PFSK-1 (cell line): ENCODE measurements around the gene COL9A2.

Experiments used
- FOXP2 ChIP-seq: optimal IDR thresholded peaks from 2 replicates; pipeline ENCODE3; 2011; ENCODE audit warnings: borderline replicate concordance, control low read depth, inconsistent platforms; ENCODE audit not compliant: insufficient read depth; ENCODE audit errors: extremely low read length, extremely low read depth
- POLR2AphosphoS5 ChIP-seq: IDR thresholded peaks from 2 replicates; pipeline ENCODE4 v1.6.1; 2012; ENCODE audit warnings: low read depth, mild to moderate bottlenecking, control low read depth, low read length, moderate library complexity
- REST ChIP-seq, 2 experiments: IDR thresholded peaks; 2 replicates each; pipeline versions ENCODE4 v1.6.1 to v1.8.0; 2011 to 2012; ENCODE audit warnings: low read depth in 2 of 2, low read length in 2 of 2, control low read depth in 1 of 2, inconsistent platforms in 1 of 2, mild to moderate bottlenecking in 1 of 2, moderate library complexity in 1 of 2; ENCODE audit not compliant: insufficient read depth in 1 of 2
- SIN3A ChIP-seq: IDR thresholded peaks from 2 replicates; pipeline ENCODE4 v1.6.1; 2012; ENCODE audit warnings: mild to moderate bottlenecking, low read length, moderate library complexity, borderline replicate concordance; ENCODE audit not compliant: insufficient read depth
- TAF1 ChIP-seq: IDR thresholded peaks from 2 replicates; pipeline ENCODE4 v1.6.1; 2012; ENCODE audit warnings: low read length, control low read depth, borderline replicate concordance; ENCODE audit not compliant: insufficient read depth

Gene COL9A2

GRCh38 chr1:40310983-40311642 lies 6.0 kb downstream of the COL9A2 start:
- TF ChIP-seq SIN3A = no peak

GRCh38 chr1:40310129-40310461 lies 7.0 kb downstream of the COL9A2 start:
- TF ChIP-seq FOXP2 (no peak), POLR2AphosphoS5 (no peak), REST (IDR thresholded peaks at IDR 0.05; ENCODE audit: insufficient read depth in 1 of 2, low read depth in 2 of 2, low read length in 2 of 2) (no peak), SIN3A (no peak), TAF1 (no peak)

GRCh38 chr1:40309374-40310128 lies 7.5 kb downstream of the COL9A2 start:
- no peak for TF ChIP-seq FOXP2
- no peak for TF ChIP-seq SIN3A
- no peak for TF ChIP-seq REST (IDR thresholded peaks at IDR 0.05; ENCODE audit: insufficient read depth in 1 of 2, low read depth in 2 of 2, low read length in 2 of 2)
- TF ChIP-seq TAF1 = no peak

- TF ChIP-seq FOXP2 (no peak), TAF1 (no peak), POLR2AphosphoS5 (no peak), REST (IDR thresholded peaks at IDR 0.05; ENCODE audit: insufficient read depth in 1 of 2, low read depth in 2 of 2, low read length in 2 of 2) (no peak), SIN3A (no peak)
These were observed 8.9 kb downstream of the COL9A2 start for GRCh38 chr1:40308036-40308727.

GRCh38 chr1:40307186-40307585 lies 9.9 kb downstream of the COL9A2 start:
- TF ChIP-seq FOXP2 (no peak), TAF1 (no peak), REST (IDR thresholded peaks at IDR 0.05; ENCODE audit: insufficient read depth in 1 of 2, low read depth in 2 of 2, low read length in 2 of 2) (no peak), SIN3A (no peak), POLR2AphosphoS5 (no peak)
